SKM-1 treated with dmso at 0.1 percent for 144 hours (cell line): Measurements from ENCODE around the gene FILIP1L.
"Not testable (repeated sequence)": the region's sequence is repeated elsewhere in the genome, so short reads cannot be mapped to it uniquely, and the experiment has no call there.

Experiments
- DNase-seq: peaks from one replicate; lab custom pipeline; 2025; ENCODE audit not compliant: unreplicated experiment; lab: John Stamatoyannopoulos, UW

FILIP1L gene

GRCh38 chr3:99851955-99852354 lies 262.3 kb downstream of the FILIP1L start:
- no peak for DNase-seq

GRCh38 chr3:99850608-99851007 lies 263.7 kb downstream of the FILIP1L start:
- DNase-seq: peak; percentile 84

- DNase-seq: no peak
Observed at GRCh38 chr3:99848433-99848832, 265.9 kb downstream of the FILIP1L start.

GRCh38 chr3:99846477-99847160 lies 267.7 kb downstream of the FILIP1L start:
- no peak for DNase-seq

- no peak for DNase-seq
Observed at GRCh38 chr3:99845999-99846398, 268.3 kb downstream of the FILIP1L start.

- DNase-seq: peak; percentile 31
Observed at GRCh38 chr3:99845331-99845730, 269.0 kb downstream of the FILIP1L start.

- DNase-seq: no peak
Observed at GRCh38 chr3:99843590-99844258, 270.6 kb downstream of the FILIP1L start.

- no peak for DNase-seq
Observed at GRCh38 chr3:99842826-99843589, 271.3 kb downstream of the FILIP1L start.

GRCh38 chr3:99841949-99842348 lies 272.4 kb downstream of the FILIP1L start:
- not testable (repeated sequence) for DNase-seq

- DNase-seq: no peak
Observed at GRCh38 chr3:99839613-99840012, 274.7 kb downstream of the FILIP1L start.

- no peak for DNase-seq
Observed at GRCh38 chr3:99838755-99839154, 275.5 kb downstream of the FILIP1L start.

- DNase-seq: no peak
Observed at GRCh38 chr3:99837715-99838114, 276.6 kb downstream of the FILIP1L start.

- DNase-seq: no peak
Observed at GRCh38 chr3:99836681-99837080, 277.6 kb downstream of the FILIP1L start.

GRCh38 chr3:99834211-99834957 lies 279.9 kb downstream of the FILIP1L start:
- DNase-seq: peak; percentile 20

GRCh38 chr3:99833617-99834205 lies 280.6 kb downstream of the FILIP1L start:
- DNase-seq: no peak

GRCh38 chr3:99829844-99830243 lies 284.5 kb downstream of the FILIP1L start:
- no peak for DNase-seq

GRCh38 chr3:99825004-99825640 lies 289.2 kb downstream of the FILIP1L start:
- no peak for DNase-seq

GRCh38 chr3:99823723-99824711 lies 290.3 kb downstream of the FILIP1L start:
- DNase-seq: no peak

GRCh38 chr3:99818818-99819217 lies 295.5 kb downstream of the FILIP1L start:
- no peak for DNase-seq
